ENCODE results near the gene ZDHHC7. TPM values are rescaled to one million over a fixed set of nuclear protein-coding genes. Genes with fewer than 3 reads are reported as not detected.

Gene ZDHHC7
- total and polyA plus RNA-seq, 4 donors: 2.5 to 14.9 (median 12.1) TPM

DNA sequence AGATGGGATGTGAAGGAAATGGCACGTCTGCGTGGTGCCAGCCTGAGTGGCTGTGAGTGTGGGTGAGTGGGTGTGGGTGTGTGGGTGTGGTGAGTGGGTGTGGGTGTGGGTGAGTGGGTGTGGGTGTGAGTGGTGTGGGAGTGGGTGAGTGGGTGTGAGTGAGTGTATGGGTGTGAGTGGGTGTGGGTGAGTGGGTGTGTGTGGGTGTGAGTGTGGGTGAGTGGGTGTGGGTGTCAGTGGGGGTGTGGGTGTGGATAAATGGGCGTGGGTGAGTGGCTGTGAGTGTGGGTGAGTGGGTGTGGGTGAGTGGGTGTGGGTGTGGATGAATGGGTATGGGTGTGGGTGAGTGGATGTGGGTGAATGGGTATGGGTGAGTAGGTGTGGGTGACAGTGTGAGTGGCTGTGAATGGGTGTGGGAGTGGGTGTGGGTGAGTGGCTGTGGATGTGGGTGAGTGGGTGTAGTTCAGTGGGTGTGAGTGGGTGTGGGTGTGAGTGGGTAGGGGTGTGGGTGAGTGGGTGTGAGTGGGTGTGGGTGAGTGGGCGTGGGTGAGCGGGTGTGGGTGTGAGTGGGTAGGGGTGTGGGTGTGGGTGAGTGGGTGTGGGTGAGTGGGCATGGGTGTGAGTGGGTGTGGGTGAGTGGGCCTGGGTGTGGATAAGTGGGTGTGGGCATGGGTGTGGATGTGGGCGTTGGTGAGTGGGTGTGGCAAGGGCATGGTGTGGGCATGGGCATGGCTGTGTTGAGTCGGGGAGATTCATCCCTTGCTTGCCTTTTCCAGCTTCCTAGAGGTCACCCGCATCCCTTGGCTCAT, 80.8 kb downstream of the ZDHHC7 start:
- Histone ChIP-seq H3K36me3 (ENCODE audit: control insufficient read depth in 4 of 4, insufficient read depth in 3 of 4, low read depth in 1 of 4, low read length in 3 of 4) (no peaks in the 10 kb centered on the region), H3K4me1 (ENCODE audit: control insufficient read depth in 4 of 4, insufficient read depth in 4 of 4, low read length in 3 of 4) (peaks cover 9 to 18% (median 11%) of the 10 kb centered on the region in 4 donors), H3K9me3 (ENCODE audit: control insufficient read depth in 4 of 4, low read length in 3 of 4) (no peaks in the 10 kb centered on the region), H3K27me3 (ENCODE audit: control insufficient read depth in 4 of 4, insufficient read depth in 4 of 4, low read length in 3 of 4) (no peaks in the 10 kb centered on the region), H3K9ac (ENCODE audit: low read depth in 1 of 2, low read length in 2 of 2) (no peak overlapping the region), H3K27ac (ENCODE audit: low read depth in 1 of 2, low read length in 2 of 2) (no peak overlapping the region), H3K4me3 (ENCODE audit: low read depth in 1 of 3, low read length in 3 of 3) (no peak overlapping the region)
- TF ChIP-seq, protein P1, sequence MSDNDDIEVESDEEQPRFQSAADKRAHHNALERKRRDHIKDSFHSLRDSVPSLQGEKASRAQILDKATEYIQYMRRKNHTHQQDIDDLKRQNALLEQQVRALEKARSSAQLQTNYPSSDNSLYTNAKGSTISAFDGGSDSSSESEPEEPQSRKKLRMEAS (IDR thresholded peaks at IDR 0.05): no peak
- TF ChIP-seq YY1 (IDR thresholded peaks at IDR 0.05): no peak
- no peak for TF ChIP-seq RAD21 (IDR thresholded peaks at IDR 0.05)
- TF ChIP-seq HNF4G (IDR thresholded peaks at IDR 0.05): no peak
- TF ChIP-seq FOXA2 (IDR thresholded peaks at IDR 0.05): no peak
- no peak for TF ChIP-seq FOXA1 (IDR thresholded peaks at IDR 0.05)
- no peak for TF ChIP-seq SP1 (IDR thresholded peaks at IDR 0.05)
- TF ChIP-seq RXRA (IDR thresholded peaks at IDR 0.05): no peak
- no peak for TF ChIP-seq TAF1 (conservative IDR thresholded peaks at IDR 0.05)
- TF ChIP-seq GABPA (IDR thresholded peaks at IDR 0.05 in 1 of 2, conservative IDR thresholded peaks at IDR 0.05 in 1 of 2): no peak
- TF ChIP-seq NR2F2 (IDR thresholded peaks at IDR 0.05): no peak
- TF ChIP-seq HNF4A (conservative IDR thresholded peaks at IDR 0.05): no peak
- TF ChIP-seq, protein P2, sequence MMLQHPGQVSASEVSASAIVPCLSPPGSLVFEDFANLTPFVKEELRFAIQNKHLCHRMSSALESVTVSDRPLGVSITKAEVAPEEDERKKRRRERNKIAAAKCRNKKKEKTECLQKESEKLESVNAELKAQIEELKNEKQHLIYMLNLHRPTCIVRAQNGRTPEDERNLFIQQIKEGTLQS (IDR thresholded peaks at IDR 0.05): no peak
- no peak for TF ChIP-seq JUND (IDR thresholded peaks at IDR 0.05)
- no peak for DNase-seq (ENCODE audit: low spot score)
- 86% methylated on average over 8 of the region's 8 CpGs for WGBS

DNA sequence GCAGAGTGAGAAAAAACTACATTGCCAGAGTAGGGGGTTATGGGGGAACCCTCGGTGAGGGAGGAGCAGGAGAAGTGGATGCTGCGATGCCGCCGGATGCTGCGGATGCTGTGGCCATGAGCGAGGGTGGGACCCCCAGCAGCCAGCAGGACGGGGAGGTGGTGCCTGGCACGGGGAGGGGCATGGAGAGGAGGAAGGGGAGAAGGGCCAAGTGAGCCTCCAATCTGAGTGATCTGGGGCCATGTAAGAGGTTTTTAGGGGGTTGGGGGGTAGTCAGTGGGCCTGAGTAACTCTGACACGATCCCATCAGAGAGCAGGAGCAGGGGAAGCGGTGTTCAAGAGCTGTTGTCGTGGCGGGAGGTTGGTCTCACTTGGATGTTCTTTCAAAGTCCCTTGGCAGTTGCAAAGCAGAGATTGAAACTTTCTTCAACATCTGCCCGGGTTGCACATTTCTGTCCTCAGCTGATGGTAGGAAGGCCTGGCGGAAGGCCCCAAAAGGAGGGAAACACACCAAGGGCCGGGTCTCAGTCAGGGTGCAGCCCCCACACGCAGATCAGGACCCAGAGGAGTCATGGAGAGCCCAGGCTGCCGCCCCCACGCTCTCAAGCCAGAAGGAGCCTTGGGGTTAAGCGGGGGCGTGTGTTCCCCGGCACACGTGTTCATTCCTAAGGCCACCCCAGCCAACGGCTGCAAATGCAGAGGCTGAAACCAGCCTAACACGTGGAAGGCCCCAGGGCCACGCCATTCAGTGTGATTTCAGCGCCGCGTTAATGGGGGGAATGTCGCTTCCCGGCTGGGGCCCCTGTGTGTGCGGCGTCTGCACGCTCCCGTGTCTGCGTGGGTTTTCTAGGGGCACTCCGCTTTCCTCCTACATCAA, 81.7 kb downstream of the ZDHHC7 start:
- no peak for DNase-seq (ENCODE audit: low spot score)
- peak overlapping the region in 1 of 2 donors; percentile 25 for H3K27ac ChIP-seq (ENCODE audit: low read depth in 1 of 2, low read length in 2 of 2)
- WGBS: 89% methylated on average over 36 of the region's 36 CpGs

More for the DNA sequence above, 81.7 kb downstream of the ZDHHC7 start:
- Histone ChIP-seq H3K27me3 (ENCODE audit: control insufficient read depth in 4 of 4, insufficient read depth in 4 of 4, low read length in 3 of 4) (no peaks in the 10 kb centered on the region), H3K4me1 (ENCODE audit: control insufficient read depth in 4 of 4, insufficient read depth in 4 of 4, low read length in 3 of 4) (peaks cover 11 to 25% (median 16%) of the 10 kb centered on the region in 4 donors), H3K36me3 (ENCODE audit: control insufficient read depth in 4 of 4, insufficient read depth in 3 of 4, low read depth in 1 of 4, low read length in 3 of 4) (no peaks in the 10 kb centered on the region), H3K9me3 (ENCODE audit: control insufficient read depth in 4 of 4, low read length in 3 of 4) (no peaks in the 10 kb centered on the region), H3K4me3 (ENCODE audit: low read depth in 1 of 3, low read length in 3 of 3) (no peak overlapping the region), H3K9ac (ENCODE audit: low read depth in 1 of 2, low read length in 2 of 2) (no peak overlapping the region)
- TF ChIP-seq YY1 (IDR thresholded peaks at IDR 0.05): no peak
- TF ChIP-seq, protein P3, sequence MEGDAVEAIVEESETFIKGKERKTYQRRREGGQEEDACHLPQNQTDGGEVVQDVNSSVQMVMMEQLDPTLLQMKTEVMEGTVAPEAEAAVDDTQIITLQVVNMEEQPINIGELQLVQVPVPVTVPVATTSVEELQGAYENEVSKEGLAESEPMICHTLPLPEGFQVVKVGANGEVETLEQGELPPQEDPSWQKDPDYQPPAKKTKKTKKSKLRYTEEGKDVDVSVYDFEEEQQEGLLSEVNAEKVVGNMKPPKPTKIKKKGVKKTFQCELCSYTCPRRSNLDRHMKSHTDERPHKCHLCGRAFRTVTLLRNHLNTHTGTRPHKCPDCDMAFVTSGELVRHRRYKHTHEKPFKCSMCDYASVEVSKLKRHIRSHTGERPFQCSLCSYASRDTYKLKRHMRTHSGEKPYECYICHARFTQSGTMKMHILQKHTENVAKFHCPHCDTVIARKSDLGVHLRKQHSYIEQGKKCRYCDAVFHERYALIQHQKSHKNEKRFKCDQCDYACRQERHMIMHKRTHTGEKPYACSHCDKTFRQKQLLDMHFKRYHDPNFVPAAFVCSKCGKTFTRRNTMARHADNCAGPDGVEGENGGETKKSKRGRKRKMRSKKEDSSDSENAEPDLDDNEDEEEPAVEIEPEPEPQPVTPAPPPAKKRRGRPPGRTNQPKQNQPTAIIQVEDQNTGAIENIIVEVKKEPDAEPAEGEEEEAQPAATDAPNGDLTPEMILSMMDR (IDR thresholded peaks at IDR 0.05; ENCODE audit: low read depth, low read length, missing input control): no peak
- TF ChIP-seq HNF4G (IDR thresholded peaks at IDR 0.05): no peak
- no peak for TF ChIP-seq RAD21 (IDR thresholded peaks at IDR 0.05)
- TF ChIP-seq RXRA (IDR thresholded peaks at IDR 0.05): no peak
- no peak for TF ChIP-seq TAF1 (conservative IDR thresholded peaks at IDR 0.05)
- no peak for TF ChIP-seq HNF4A (conservative IDR thresholded peaks at IDR 0.05)
- TF ChIP-seq, protein P4, sequence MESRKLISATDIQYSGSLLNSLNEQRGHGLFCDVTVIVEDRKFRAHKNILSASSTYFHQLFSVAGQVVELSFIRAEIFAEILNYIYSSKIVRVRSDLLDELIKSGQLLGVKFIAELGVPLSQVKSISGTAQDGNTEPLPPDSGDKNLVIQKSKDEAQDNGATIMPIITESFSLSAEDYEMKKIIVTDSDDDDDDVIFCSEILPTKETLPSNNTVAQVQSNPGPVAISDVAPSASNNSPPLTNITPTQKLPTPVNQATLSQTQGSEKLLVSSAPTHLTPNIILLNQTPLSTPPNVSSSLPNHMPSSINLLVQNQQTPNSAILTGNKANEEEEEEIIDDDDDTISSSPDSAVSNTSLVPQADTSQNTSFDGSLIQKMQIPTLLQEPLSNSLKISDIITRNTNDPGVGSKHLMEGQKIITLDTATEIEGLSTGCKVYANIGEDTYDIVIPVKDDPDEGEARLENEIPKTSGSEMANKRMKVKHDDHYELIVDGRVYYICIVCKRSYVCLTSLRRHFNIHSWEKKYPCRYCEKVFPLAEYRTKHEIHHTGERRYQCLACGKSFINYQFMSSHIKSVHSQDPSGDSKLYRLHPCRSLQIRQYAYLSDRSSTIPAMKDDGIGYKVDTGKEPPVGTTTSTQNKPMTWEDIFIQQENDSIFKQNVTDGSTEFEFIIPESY (IDR thresholded peaks at IDR 0.05): no peak
- no peak for TF ChIP-seq SP1 (IDR thresholded peaks at IDR 0.05)
- no peak for TF ChIP-seq NR2F2 (IDR thresholded peaks at IDR 0.05)
- TF ChIP-seq EGR1 (IDR thresholded peaks at IDR 0.05; ENCODE audit: low read depth in 2 of 2): no peak

All from liver (tissue), 9 donors.